ENCODE measurements around the gene RHCE.

The RHCE gene

DNA sequence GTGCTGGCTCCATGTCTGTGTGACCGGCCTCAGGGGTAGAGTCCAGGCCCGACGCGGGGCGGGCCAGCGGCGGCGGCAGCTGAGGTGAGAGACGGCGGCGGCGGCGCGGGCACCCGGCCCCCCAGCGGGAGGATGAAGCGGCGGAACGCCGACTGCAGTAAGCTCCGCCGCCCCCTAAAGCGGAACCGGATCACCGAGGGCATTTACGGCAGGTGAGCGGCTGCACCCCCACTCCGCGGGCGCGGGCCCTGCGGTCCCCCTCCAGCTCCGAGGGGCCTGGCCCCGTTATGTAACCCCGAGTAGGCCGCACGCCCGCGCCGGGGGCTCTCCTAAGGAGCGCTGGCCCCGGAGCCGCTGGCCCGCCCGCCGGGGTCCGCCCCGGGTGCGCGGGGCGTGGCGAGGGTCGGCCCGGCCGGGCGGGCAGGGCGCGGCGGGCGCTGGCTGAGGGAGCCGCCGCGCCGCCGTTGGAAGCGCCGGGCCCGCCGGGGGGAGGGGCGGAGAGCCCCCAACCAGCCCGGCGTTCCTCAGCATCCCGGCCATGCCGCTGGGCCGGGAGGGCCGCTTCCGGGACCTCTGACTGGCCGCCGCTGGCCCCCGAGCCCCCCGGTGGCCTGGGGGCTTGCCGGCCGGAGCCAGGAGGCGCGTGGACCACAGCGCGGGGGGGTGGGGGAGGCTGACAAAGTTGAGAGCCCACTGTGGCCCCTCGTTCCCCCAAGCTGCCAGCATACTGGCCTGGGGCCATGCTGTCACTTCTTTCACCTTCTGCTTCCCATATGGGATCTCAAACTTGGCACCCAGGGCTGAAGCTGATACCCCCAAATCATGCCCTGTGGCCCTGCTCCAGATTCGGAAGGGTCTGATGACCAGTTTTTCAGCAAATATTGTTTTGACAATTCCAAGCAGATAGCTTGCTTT lies 10.6 kb upstream of the RHCE start:
- TF ChIP-seq, protein P1, sequence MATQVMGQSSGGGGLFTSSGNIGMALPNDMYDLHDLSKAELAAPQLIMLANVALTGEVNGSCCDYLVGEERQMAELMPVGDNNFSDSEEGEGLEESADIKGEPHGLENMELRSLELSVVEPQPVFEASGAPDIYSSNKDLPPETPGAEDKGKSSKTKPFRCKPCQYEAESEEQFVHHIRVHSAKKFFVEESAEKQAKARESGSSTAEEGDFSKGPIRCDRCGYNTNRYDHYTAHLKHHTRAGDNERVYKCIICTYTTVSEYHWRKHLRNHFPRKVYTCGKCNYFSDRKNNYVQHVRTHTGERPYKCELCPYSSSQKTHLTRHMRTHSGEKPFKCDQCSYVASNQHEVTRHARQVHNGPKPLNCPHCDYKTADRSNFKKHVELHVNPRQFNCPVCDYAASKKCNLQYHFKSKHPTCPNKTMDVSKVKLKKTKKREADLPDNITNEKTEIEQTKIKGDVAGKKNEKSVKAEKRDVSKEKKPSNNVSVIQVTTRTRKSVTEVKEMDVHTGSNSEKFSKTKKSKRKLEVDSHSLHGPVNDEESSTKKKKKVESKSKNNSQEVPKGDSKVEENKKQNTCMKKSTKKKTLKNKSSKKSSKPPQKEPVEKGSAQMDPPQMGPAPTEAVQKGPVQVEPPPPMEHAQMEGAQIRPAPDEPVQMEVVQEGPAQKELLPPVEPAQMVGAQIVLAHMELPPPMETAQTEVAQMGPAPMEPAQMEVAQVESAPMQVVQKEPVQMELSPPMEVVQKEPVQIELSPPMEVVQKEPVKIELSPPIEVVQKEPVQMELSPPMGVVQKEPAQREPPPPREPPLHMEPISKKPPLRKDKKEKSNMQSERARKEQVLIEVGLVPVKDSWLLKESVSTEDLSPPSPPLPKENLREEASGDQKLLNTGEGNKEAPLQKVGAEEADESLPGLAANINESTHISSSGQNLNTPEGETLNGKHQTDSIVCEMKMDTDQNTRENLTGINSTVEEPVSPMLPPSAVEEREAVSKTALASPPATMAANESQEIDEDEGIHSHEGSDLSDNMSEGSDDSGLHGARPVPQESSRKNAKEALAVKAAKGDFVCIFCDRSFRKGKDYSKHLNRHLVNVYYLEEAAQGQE (IDR thresholded peaks at IDR 0.05; ENCODE audit: insufficient read depth in 1 of 2, low read depth in 2 of 2, low read length in 2 of 2), result no peak

DNA sequence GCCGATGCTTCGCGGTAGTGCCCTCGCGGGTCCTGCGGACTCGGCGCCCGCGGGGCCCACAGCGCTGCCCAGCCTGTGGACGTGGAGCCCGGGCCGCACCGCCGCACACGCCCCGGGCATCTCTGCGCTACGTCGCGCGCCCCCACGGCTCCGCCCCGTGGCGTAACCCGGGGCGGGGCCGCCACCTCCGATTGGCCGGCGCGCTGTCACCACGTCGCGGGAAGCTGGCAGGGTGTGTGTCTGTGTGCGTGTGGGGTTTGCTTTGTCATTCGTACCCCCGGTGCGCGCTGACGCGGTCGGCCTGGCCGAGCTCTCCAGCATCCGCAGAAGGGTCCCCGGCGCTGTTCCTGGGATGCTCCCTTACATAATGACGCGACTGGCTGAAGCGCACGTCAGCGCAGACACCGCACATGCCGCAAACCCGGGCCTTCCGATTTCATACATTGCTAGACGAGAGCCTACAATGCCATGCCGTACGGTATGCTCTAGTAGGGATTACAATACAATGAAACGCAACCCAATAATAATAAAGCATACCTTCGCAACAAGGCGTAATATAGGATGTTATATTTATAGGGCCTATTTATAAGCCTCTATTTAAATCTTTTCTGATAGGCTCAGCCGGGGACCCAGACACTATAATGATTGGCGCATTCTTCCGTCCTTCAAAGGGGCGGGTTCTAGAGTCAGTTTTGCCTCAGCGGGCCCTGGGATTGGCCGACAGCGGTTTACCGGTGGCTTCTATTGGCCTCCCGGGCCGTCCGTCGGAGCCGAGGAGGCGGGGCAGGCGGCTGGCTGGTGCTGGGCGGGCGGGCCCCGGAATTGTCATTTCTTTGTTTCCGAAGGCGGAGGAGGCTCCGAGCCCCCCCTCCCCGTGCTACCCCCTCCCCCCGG lies 9.7 kb upstream of the RHCE start, which contains the start of gene MACO1:
MACO1 (plus strand) TSS at position 825 of the 894 bp plus-strand sequence. CDS start 202 bp downstream, outside the sequence.
- TF ChIP-seq TAF1 (IDR thresholded peaks at IDR 0.05; ENCODE audit: borderline replicate concordance, insufficient read depth, low read length) (peak; percentile 91; the same call in 1 of the 2 replicates), FOXP2 (optimal IDR thresholded peaks at IDR 0.05; ENCODE audit: borderline replicate concordance, extremely low read depth, extremely low read length, insufficient read depth) (peak; percentile 47), SIN3A (IDR thresholded peaks at IDR 0.05; ENCODE audit: borderline replicate concordance, insufficient read depth, low read length) (peak; percentile 74; the same call in 1 of the 2 replicates), POLR2AphosphoS5 (IDR thresholded peaks at IDR 0.05; ENCODE audit: low read depth, low read length) (peak; percentile 75)
- TF ChIP-seq, protein P1 (IDR thresholded peaks at IDR 0.05; ENCODE audit: insufficient read depth in 1 of 2, low read depth in 2 of 2, low read length in 2 of 2), result 0 out of 4 replicates have a peak, but pooled peaks of 1 of the 2 experiments have one; percentile 9

DNA sequence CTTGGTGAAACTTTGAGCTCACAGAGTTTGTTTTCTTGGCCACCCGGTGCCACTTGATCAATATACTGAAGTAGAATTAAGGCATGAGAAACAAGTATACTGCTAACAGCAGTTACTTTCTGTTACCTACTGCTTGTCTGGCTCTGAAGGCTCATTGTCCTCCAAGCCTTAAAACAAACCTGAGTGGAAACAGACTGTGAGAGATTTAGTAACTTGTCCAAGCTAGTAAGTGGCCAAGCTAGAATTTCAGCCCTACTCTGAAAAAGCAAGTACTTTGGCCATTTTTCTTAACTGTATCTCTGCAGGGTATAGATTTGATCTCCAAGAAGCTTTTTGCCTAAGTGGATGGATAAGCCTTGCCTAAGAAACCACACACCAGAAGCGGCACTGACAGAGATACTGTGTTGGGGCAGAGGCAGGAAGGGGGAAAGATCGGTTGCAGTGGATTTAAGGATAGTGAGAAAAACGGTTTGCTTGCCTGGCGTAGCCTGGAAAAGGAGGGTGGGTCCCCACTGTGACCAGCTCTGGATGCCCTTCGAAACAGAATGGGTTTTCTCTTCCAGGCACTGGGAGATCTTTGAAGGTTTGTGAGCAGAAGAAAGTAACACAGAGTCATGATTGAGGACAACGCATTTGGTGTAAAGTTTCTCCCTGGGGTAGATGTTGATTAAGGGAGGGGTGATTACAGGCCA lies 8.0 kb upstream of the RHCE start:
- TF ChIP-seq TAF1 (IDR thresholded peaks at IDR 0.05; ENCODE audit: borderline replicate concordance, insufficient read depth, low read length) (no peak), POLR2AphosphoS5 (IDR thresholded peaks at IDR 0.05; ENCODE audit: low read depth, low read length) (no peak), FOXP2 (optimal IDR thresholded peaks at IDR 0.05; ENCODE audit: borderline replicate concordance, extremely low read depth, extremely low read length, insufficient read depth) (no peak), SIN3A (IDR thresholded peaks at IDR 0.05; ENCODE audit: borderline replicate concordance, insufficient read depth, low read length) (no peak)
- TF ChIP-seq, protein P1 (IDR thresholded peaks at IDR 0.05; ENCODE audit: insufficient read depth in 1 of 2, low read depth in 2 of 2, low read length in 2 of 2), result no peak

DNA sequence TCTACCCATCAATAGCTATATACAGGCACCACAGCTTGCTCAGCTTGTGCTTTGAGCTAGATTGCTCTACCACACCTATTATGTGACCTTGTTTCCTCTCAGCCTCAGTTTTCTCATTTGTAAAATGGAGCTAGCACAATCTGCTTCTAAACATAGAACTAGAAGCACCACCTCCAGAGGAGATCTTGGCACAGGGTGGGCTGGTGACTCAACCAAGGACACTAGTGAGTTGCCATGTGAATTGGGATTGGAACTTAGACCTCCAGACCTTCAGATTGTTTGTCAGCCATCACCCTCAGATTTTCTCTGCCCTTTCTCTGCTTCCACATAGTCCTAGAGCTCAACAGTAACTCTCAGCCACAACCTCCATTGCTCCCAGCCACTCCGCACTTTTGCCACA lies 7.1 kb upstream of the RHCE start:
- TF ChIP-seq, protein P1 (IDR thresholded peaks at IDR 0.05; ENCODE audit: insufficient read depth in 1 of 2, low read depth in 2 of 2, low read length in 2 of 2), result no peak
- TF ChIP-seq POLR2AphosphoS5 (IDR thresholded peaks at IDR 0.05; ENCODE audit: low read depth, low read length), result no peak
- no peak for TF ChIP-seq FOXP2 (optimal IDR thresholded peaks at IDR 0.05; ENCODE audit: borderline replicate concordance, extremely low read depth, extremely low read length, insufficient read depth)
- no peak for TF ChIP-seq SIN3A (IDR thresholded peaks at IDR 0.05; ENCODE audit: borderline replicate concordance, insufficient read depth, low read length)
- no peak for TF ChIP-seq TAF1 (IDR thresholded peaks at IDR 0.05; ENCODE audit: borderline replicate concordance, insufficient read depth, low read length)

Data from PFSK-1 (cell line).